Astrocyte (in vitro differentiated cells and primary cell): ENCODE data around the gene TBC1D9B. TPM values are rescaled to one million over a fixed set of nuclear protein-coding genes. Genes with fewer than 3 reads are reported as not detected.

Experiments used
- DNase-seq: peaks from one replicate; pipeline ENCODE4 v3.0.0-alpha.2; 2010; ENCODE audit warnings: low read depth
- FAIRE-seq: peaks from 2 replicates; lab custom pipeline; 2011; peaks lifted over from hg19 to GRCh38; lab: Jason Lieb, UNC
- H2AFZ ChIP-seq: 2 replicates; pipeline ENCODE4 v1.6.0; 2012; ENCODE audit warnings: low read depth, low read length, inconsistent platforms
- H3K27ac ChIP-seq: 2 replicates; pipeline ENCODE4 v1.5.1; 2011; ENCODE audit warnings: low read depth, low read length, inconsistent platforms
- H3K27me3 ChIP-seq: 2 replicates; pipeline ENCODE4 v1.6.0; 2011; ENCODE audit warnings: low read length, inconsistent platforms; ENCODE audit not compliant: insufficient read depth
- H3K36me3 ChIP-seq: 2 replicates; pipeline ENCODE4 v1.5.1; 2011; ENCODE audit warnings: low read length, inconsistent platforms; ENCODE audit not compliant: insufficient read depth
- H3K4me1 ChIP-seq: 2 replicates; pipeline ENCODE4 v1.5.1; 2011; ENCODE audit warnings: low read length, inconsistent platforms; ENCODE audit not compliant: insufficient read depth
- H3K4me2 ChIP-seq: 2 replicates; pipeline ENCODE4 v1.6.0; 2012; ENCODE audit warnings: low read length, inconsistent platforms
- H3K4me3 ChIP-seq: 2 replicates; pipeline ENCODE4 v1.5.1; 2011; ENCODE audit warnings: low read depth, mild to moderate bottlenecking, low read length, inconsistent platforms; ENCODE audit not compliant: insufficient read depth
- H3K79me2 ChIP-seq: 2 replicates; pipeline ENCODE4 v1.6.0; 2012; ENCODE audit warnings: mild to moderate bottlenecking, low read length, inconsistent platforms; ENCODE audit not compliant: insufficient read depth
- H3K9ac ChIP-seq: 2 replicates; pipeline ENCODE4 v1.6.0; 2012; ENCODE audit warnings: mild to moderate bottlenecking, low read length, inconsistent platforms
- H3K9me3 ChIP-seq: 2 replicates; pipeline ENCODE4 v1.5.1; 2012; ENCODE audit warnings: low read depth, mild to moderate bottlenecking, low read length, inconsistent platforms; ENCODE audit not compliant: insufficient read depth
- H4K20me1 ChIP-seq: 2 replicates; pipeline ENCODE4 v1.6.0; 2012; ENCODE audit warnings: low read length, inconsistent platforms; ENCODE audit not compliant: insufficient read depth
- H3K27ac Mint-ChIP-seq: one replicate; pipeline ENCODE4 v1.8.0; 2021; ENCODE audit warnings: mild to moderate bottlenecking, mixed read lengths; ENCODE audit not compliant: unreplicated experiment
- H3K27me3 Mint-ChIP-seq: one replicate; pipeline ENCODE4 v1.8.0; 2021; ENCODE audit warnings: low read depth, mixed read lengths; ENCODE audit not compliant: unreplicated experiment
- H3K36me3 Mint-ChIP-seq: one replicate; pipeline ENCODE4 v1.8.0; 2021; ENCODE audit warnings: low read depth, mixed read lengths; ENCODE audit not compliant: unreplicated experiment
- H3K4me1 Mint-ChIP-seq: one replicate; pipeline ENCODE4 v1.8.0; 2021; ENCODE audit warnings: low read depth, mixed read lengths; ENCODE audit not compliant: unreplicated experiment
- H3K4me3 Mint-ChIP-seq: one replicate; pipeline ENCODE4 v1.8.0; 2021; ENCODE audit warnings: mild to moderate bottlenecking, moderate library complexity, mixed read lengths; ENCODE audit not compliant: unreplicated experiment
- H3K9me3 Mint-ChIP-seq: one replicate; pipeline ENCODE4 v1.8.0; 2021; ENCODE audit warnings: mild to moderate bottlenecking, mixed read lengths; ENCODE audit not compliant: unreplicated experiment
- CTCF ChIP-seq: IDR thresholded peaks from 2 replicates; pipeline ENCODE4 v1.5.1; 2011; ENCODE audit warnings: low read depth, mild to moderate bottlenecking, inconsistent platforms, low read length, moderate library complexity; ENCODE audit not compliant: insufficient read depth
- EZH2 ChIP-seq: IDR thresholded peaks from 2 replicates; pipeline ENCODE4 v1.6.1; 2012; ENCODE audit warnings: mild to moderate bottlenecking, low read length, inconsistent platforms; ENCODE audit not compliant: insufficient read depth
- total RNA-seq: library from RNA; stranded (reverse); gene quantifications from 2 replicates; pipeline ENCODE4 v1.2.1, GENCODE V29; 2021

TBC1D9B gene
- total RNA-seq, 1 donor from 2014 or later, result 89.9 TPM

GRCh38 chr5:179824745-179825112 is 83.0 kb downstream of the TBC1D9B start:
- H3K4me1 Mint-ChIP-seq, result peaks cover 38% of the 10 kb centered on the region
- H3K4me3 Mint-ChIP-seq, result peak overlapping the region; percentile 47
- no peak overlapping the region for H3K4me3 ChIP-seq
- H3K27ac Mint-ChIP-seq, result peak overlapping the region; percentile 31
- no peaks in the 10 kb centered on the region for H3K27me3 Mint-ChIP-seq
- peak overlapping the region; percentile 2 for H3K4me2 ChIP-seq
- H4K20me1 ChIP-seq, result peaks cover 89% of the 10 kb centered on the region
- H3K36me3 Mint-ChIP-seq, result peaks cover 27% of the 10 kb centered on the region
- TF ChIP-seq EZH2 (no peak), CTCF (no peak)
- FAIRE-seq (no peak), DNase-seq (no peak)
- no peak overlapping the region for H2AFZ ChIP-seq
- peaks cover 23% of the 10 kb centered on the region for H3K4me1 ChIP-seq
- H3K9me3 Mint-ChIP-seq, result peaks cover 2% of the 10 kb centered on the region
- peaks cover 75% of the 10 kb centered on the region for H3K79me2 ChIP-seq
- H3K9me3 ChIP-seq, result no peaks in the 10 kb centered on the region
- no peaks in the 10 kb centered on the region for H3K27me3 ChIP-seq
- no peak overlapping the region for H3K9ac ChIP-seq
- peaks cover 47% of the 10 kb centered on the region for H3K36me3 ChIP-seq
- no peak overlapping the region for H3K27ac ChIP-seq

- Mint-ChIP-seq H3K9me3 (peaks cover 2% of the 10 kb centered on the region), H3K4me3 (peak overlapping the region; percentile 47), H3K36me3 (peaks cover 22% of the 10 kb centered on the region), H3K27ac (peak overlapping the region; percentile 31), H3K4me1 (peaks cover 37% of the 10 kb centered on the region), H3K27me3 (no peaks in the 10 kb centered on the region)
- Histone ChIP-seq H3K27me3 (no peaks in the 10 kb centered on the region), H3K79me2 (peaks cover 73% of the 10 kb centered on the region), H3K9me3 (no peaks in the 10 kb centered on the region), H3K36me3 (peaks cover 41% of the 10 kb centered on the region), H2AFZ (no peak overlapping the region), H3K27ac (no peak overlapping the region), H3K4me1 (peaks cover 29% of the 10 kb centered on the region), H3K4me3 (no peak overlapping the region), H4K20me1 (peaks cover 83% of the 10 kb centered on the region), H3K9ac (no peak overlapping the region), H3K4me2 (peak overlapping the region; percentile 84)
- DNase-seq (no peak), FAIRE-seq (no peak)
- TF ChIP-seq EZH2 (no peak), CTCF (no peak)
These were observed 83.6 kb downstream of the TBC1D9B start for GRCh38 chr5:179823937-179824744.

GRCh38 chr5:179822444-179822990 is 85.2 kb downstream of the TBC1D9B start:
- H3K27ac Mint-ChIP-seq, result peak overlapping the region; percentile 58
- H3K9me3 Mint-ChIP-seq, result no peaks in the 10 kb centered on the region
- no peaks in the 10 kb centered on the region for H3K27me3 Mint-ChIP-seq
- Histone ChIP-seq H4K20me1 (peaks cover 67% of the 10 kb centered on the region), H3K9ac (peak overlapping the region; percentile 97), H3K4me2 (peak overlapping the region; percentile 84), H3K27me3 (no peaks in the 10 kb centered on the region), H3K79me2 (peaks cover 62% of the 10 kb centered on the region), H3K9me3 (no peaks in the 10 kb centered on the region), H3K27ac (no peak overlapping the region), H3K36me3 (peaks cover 28% of the 10 kb centered on the region), H2AFZ (no peak overlapping the region), H3K4me1 (peaks cover 39% of the 10 kb centered on the region), H3K4me3 (peak overlapping the region; percentile 74)
- H3K4me1 Mint-ChIP-seq, result peaks cover 34% of the 10 kb centered on the region
- TF ChIP-seq EZH2 (no peak), CTCF (no peak)
- H3K4me3 Mint-ChIP-seq, result peak overlapping the region; percentile 92
- DNase-seq (no peak), FAIRE-seq (no peak)
- peaks cover 16% of the 10 kb centered on the region for H3K36me3 Mint-ChIP-seq
